ENCODE results near the gene IGDCC3. TPM values are rescaled to one million over a fixed set of nuclear protein-coding genes. Genes with fewer than 3 reads are reported as not detected.

IGDCC3 gene
- total and polyA plus RNA-seq, 12 donors, result under 0.01 to 0.57 (median 0.16) TPM; not detected in 4

- no peak for DNase-seq
Measured at GRCh38 chr15:65290228-65290627, 87.6 kb downstream of the IGDCC3 start.

GRCh38 chr15:65289261-65289854, 88.4 kb downstream of the IGDCC3 start:
- no peaks in the 10 kb centered on the region for H3K9me3 ChIP-seq
- intact Hi-C loops (cut with DNase I), result loop anchor here in 3 of 10 donors (10.0 kb wide), 2 partner anchors 235 to 255 kb away; no protein-coding TSS in a partner anchor
- peaks cover 2 to 23% (median 15%) of the 10 kb centered on the region in 9 donors for H3K4me1 ChIP-seq
- ATAC-seq (no peak), DNase-seq (no peak)
- no peaks in the 10 kb centered on the region for H3K36me3 ChIP-seq
- no peaks in the 10 kb centered on the region for H3K27me3 ChIP-seq
- H3K27ac ChIP-seq, result no peak overlapping the region
- WGBS, 2 donors, result 82% methylated on average over 7 of the region's 7 CpGs
- no peak for TF ChIP-seq CTCF (IDR thresholded peaks at IDR 0.05)
- H3K4me3 ChIP-seq, result no peak overlapping the region

More at GRCh38 chr15:65290228-65290627, 87.6 kb downstream of the IGDCC3 start:
- Histone ChIP-seq H3K4me3 (no peak overlapping the region), H3K27ac (no peak overlapping the region), H3K4me1 (peaks cover 2 to 20% (median 9%) of the 10 kb centered on the region in 9 donors), H3K27me3 (no peaks in the 10 kb centered on the region), H3K36me3 (no peaks in the 10 kb centered on the region), H3K9me3 (no peaks in the 10 kb centered on the region)
- intact Hi-C loops (cut with DNase I), result loop anchor here in 2 of 10 donors (10.0 kb wide), 1 partner anchor 255 kb away; no protein-coding TSS in a partner anchor
- ATAC-seq, result no peak
- no peak for TF ChIP-seq CTCF (IDR thresholded peaks at IDR 0.05)
- 89 to 91% methylated on average over 7 of the region's 7 CpGs for WGBS, 2 donors

GRCh38 chr15:65287520-65287855, 90.3 kb downstream of the IGDCC3 start:
- WGBS, 2 donors, result 92 to 95% methylated on average over 3 of the region's 3 CpGs

More at GRCh38 chr15:65287520-65287855, 90.3 kb downstream of the IGDCC3 start:
- no peaks in the 10 kb centered on the region for H3K27me3 ChIP-seq
- intact Hi-C loops (cut with DNase I), result loop anchor here in 3 of 10 donors (10.0 kb wide), 2 partner anchors 233 to 253 kb away; no protein-coding TSS in a partner anchor
- peaks cover 2 to 28% (median 20%) of the 10 kb centered on the region in 9 donors for H3K4me1 ChIP-seq
- DNase-seq (no peak), ATAC-seq (no peak)
- H3K4me3 ChIP-seq, result no peak overlapping the region
- H3K27ac ChIP-seq, result peak overlapping the region in 9 of 10 donors; percentile 89 to 96 (median 93)
- no peak for TF ChIP-seq CTCF (IDR thresholded peaks at IDR 0.05)
- H3K9me3 ChIP-seq, result no peaks in the 10 kb centered on the region
- peaks cover 0 to 5% (median 0%) of the 10 kb centered on the region in 9 donors for H3K36me3 ChIP-seq

Measured in heart right ventricle (tissue), 16 donors.